NCI-H526 (cell line): ENCODE measurements around the gene UNC5CL.
"Not testable (repeated sequence)": the region's sequence is repeated elsewhere in the genome, so short reads cannot be mapped to it uniquely, and the experiment has no call there.

ENCODE experiments used
- DNase-seq, 2 experiments: peaks; one replicate each; lab custom pipeline; 2025; lab: John Stamatoyannopoulos, UW

UNC5CL gene

GRCh38 chr6:41038205-41038604 is 816 bp downstream of the UNC5CL start:
- no peak for DNase-seq

- no peak for DNase-seq
Measured at GRCh38 chr6:41037107-41037900, 1.7 kb downstream of the UNC5CL start.

DNA sequence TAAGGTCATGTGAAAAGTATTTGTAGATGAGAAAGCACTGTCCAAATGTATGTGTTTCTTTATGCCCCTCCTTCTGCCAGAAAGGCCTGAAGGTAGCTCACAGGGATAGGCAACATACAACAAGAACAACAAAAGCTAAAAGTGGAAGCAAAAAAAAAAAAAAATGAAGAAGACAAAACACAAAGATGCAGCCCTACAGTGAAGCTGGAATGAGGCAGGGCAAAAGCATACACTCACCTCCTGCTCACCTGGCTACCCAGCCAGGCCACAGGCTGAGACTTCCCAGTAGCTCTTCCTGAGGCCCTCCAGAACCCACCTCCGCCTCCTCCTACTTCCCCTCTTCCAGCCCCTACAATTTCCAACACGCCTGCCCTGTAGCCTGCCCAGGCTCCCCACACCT is 2.4 kb downstream of the UNC5CL start:
- no peak for DNase-seq

GRCh38 chr6:41036186-41036585 is 2.8 kb downstream of the UNC5CL start:
- no peak for DNase-seq

- DNase-seq, result no peak
Measured at GRCh38 chr6:41033776-41034175, 5.2 kb downstream of the UNC5CL start.

DNA sequence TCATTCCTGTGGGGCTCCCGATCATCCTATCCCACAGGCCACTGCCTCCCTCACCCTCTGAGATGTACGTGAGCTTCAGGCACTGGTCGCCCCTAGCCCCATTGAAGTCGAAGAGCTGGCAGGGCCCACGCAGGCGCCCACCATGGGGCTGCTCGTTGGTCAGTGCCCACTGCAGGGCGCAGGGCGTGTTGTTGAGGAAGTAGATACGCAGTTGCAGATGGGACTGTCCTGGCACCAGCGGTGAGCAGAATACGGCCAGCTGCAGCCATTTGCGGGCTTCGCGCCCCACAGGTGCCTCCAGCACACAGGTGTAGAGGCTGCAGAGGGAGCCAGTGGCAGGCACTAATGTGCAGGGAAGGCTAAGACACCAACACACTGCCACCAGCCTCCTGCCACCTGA is 6.2 kb downstream of the UNC5CL start:
- no peak for DNase-seq

GRCh38 chr6:41028561-41029412 is 10.2 kb downstream of the UNC5CL start:
- DNase-seq, result peak in 1 of 2 experiments; percentile 62

- DNase-seq, result peak; percentile 74 to 88
Measured at GRCh38 chr6:41027799-41028560, 11.0 kb downstream of the UNC5CL start.

DNA sequence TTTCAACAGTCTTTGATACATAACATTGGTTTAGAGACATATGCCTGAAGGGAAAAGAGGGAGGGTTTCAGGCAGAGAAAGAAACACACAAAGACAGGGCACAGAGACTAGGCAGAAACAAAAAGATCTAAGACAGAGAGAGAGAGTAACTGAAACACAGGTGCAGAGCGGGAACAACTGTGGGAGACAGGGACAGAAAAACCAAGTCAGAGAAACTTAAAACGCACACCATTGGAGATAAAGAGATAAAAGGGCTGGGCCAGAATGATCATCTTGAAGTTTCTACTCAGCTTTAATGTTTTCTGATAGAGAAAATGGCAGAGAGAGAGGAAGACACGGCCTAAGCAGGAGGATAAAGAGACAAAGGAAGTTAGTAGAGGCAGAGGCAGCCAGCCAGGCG is 11.8 kb downstream of the UNC5CL start:
- DNase-seq, result peak in 1 of 2 experiments; percentile 36

DNA sequence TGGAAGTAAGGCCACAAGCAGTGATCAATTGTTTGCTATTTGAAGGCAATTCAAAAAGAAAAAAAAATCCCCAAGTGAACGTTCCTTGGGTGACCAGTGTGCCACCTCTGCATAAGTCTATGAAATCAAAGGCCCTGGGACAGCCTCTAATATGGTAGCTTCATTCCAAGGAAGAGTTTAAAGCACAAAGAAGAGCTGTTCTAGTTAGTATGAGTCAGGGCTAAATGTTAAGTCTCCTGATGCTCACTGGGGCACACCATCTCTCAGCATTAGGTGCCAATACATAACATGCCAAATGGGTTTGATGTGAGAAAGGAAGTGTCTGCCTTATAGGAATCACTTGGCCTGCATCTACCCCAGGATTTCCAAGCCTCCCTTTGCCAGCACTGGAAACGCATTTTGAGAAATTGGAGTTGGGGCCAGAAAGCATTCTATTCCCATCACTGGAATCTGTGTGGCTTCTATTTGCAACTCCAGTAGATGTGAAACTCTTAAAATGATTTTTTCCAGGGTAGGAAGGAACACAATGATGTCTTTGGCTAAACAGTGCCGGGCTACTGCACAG is 13.0 kb downstream of the UNC5CL start:
- no peak for DNase-seq

DNA sequence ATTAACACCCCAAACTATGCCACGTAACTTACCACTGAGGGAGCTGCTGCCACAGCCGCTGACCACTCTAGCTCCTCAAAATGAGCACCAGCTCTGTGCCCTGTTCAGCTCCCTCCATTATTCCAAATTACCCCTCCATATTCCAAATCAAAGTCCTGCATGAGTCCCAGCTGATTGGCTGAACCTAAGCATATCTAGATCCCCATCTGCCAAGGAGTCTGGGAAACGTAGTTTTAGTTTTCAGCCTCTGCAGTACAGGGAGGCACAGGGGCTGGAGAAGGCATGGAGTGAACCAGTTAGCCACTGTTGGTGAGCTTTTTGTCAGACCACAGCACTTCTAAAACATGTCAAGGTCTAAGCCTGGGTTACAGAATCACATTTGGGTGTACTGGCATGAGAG is 15.9 kb downstream of the UNC5CL start:
- no peak for DNase-seq

DNA sequence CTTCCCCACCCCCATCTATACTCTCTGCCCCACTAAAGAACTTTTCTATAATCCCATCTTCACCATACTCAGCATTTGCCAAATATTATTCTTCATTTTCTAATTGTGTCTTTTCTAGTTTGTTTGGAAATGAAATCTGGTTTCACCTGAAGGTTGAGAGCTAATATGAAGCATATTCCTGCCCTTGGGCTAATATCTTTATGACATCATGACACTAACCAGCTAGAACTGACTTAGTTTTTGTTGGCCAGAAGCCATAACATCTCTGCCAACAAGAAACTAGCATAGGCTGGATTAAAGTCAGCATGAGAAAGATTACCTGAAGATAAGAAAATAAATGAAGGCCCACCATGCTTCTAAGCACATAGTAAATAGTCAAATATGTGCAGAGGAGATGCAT is 16.7 kb downstream of the UNC5CL start:
- DNase-seq, result no peak

DNA sequence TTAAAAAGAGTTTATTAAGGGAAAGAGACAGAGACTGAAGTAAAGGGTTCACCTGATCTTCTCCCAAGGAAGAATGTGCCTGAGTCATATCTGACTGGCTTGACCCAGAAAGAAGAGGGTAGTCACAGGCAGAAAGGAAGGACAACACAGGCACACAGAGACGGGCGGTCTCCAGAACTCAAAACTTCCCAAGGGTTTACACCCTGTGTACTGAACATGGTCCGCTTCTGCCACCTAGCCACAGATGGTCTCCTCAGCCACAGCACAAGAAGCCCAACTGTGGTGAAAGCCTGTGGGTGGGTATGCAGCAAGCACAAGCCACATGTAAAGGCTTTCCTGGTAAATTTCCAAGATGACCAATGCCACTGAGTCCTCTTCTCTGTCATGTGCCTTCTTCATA is 17.2 kb downstream of the UNC5CL start:
- no peak for DNase-seq

GRCh38 chr6:41017663-41018062 is 21.4 kb downstream of the UNC5CL start:
- no peak for DNase-seq

GRCh38 chr6:41015860-41016259 is 23.2 kb downstream of the UNC5CL start:
- DNase-seq, result not testable (repeated sequence)

DNA sequence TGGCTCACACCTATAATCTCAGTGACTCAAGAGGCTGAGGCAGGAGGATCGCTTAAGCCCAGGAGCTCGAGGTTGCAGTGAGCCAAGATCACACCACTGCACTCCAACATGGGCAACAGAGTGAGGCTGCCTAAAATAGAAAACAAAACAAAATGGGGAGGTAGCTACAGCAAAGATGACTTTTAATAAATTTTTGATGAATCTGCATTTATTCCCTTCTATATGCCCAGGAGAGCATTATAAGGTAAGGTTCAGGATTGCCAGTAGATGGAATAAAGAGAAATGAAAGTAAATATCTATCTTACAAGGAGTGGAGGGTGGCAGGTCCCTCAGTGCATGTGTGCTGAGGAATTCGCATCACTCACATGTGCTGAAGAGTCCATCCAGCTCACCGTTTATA is 24.2 kb downstream of the UNC5CL start:
- no peak for DNase-seq

DNA sequence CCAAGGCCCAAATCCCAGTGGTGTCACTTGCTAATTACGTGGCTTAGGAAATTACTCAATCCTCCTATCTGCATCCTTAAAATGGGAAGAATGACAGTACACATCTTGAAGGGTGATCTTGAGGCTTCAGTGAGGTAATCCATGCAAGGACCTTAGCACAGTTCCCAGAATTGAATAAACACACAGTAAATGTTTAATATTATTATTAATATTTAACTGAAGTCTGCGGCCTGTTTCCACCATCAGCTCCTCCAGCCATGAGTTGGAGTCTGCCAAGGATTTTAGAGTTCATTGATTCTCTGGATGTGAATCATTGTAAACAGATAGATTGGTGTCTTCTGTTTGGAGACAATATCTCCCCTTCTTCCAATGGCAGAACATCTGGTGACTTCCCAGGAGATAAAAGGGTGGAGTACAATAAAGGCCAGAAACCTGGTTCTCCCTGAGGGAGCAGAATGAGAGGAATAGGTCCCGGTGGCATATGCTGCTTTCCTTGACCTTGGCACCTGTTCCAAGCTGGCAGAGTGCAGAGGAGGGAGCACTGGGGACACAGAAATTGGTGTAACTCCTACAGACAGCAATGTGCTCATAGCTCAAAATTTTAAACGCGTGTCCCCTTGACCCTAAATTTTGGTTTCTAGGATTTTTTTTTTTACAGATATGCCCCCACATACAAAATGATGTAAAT is 25.4 kb downstream of the UNC5CL start:
- no peak for DNase-seq

DNA sequence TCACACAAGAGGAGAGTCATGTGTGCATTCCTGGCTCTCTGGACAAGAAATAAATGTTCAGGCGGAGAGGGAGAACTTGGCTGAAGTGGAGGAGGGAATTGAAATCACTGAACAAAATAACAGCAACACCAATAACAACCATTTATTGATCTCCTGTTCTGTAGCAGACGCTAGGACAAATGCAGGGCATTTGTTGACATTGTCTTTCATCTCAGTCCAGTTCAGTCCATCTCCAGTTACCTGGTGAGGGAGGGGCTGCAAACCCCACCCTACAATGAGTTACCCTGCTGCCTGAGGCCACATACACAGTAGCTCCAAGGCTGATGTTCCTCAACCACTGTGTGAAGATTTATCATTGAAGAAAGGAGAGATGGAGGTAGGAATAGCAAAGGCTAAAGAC is 27.3 kb downstream of the UNC5CL start:
- DNase-seq, result no peak

DNA sequence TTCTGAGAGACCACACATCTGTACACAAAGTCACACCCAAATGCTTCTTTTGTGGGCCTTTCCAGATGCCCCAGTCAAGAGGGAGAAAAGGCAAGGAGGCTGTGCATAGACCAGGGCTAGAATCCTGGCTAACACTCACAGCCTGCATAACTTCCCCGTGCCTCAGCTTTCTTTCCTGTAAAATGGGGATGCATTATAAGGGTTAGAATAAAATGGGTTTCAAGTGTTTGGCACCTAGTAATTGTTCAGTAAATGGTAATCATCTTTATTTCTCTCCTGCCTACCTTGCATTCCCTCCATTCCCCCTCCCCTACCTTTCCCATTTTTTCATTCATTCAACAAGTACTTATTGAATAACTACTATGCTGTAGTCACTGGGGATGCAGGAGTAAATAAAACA is 29.4 kb downstream of the UNC5CL start:
- no peak for DNase-seq

DNA sequence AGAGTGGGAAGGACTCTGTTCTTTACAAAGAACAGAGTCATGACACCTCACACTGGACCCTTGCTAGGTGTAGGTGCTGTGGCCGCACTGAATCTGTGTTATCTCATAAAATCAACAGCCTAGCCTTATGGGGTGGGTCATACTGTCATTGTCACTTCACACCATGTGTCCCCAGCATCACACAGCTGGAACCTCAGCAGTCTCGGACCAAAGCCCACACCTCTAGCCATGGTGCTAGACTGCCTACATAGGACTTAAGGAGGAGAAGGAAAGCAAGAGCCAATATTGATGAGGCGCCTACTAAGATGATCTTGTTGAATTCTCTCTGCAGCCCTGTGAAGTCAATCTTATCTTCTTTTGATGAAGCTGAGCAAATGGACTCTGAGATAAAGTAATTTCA is 31.0 kb downstream of the UNC5CL start:
- DNase-seq, result no peak

DNA sequence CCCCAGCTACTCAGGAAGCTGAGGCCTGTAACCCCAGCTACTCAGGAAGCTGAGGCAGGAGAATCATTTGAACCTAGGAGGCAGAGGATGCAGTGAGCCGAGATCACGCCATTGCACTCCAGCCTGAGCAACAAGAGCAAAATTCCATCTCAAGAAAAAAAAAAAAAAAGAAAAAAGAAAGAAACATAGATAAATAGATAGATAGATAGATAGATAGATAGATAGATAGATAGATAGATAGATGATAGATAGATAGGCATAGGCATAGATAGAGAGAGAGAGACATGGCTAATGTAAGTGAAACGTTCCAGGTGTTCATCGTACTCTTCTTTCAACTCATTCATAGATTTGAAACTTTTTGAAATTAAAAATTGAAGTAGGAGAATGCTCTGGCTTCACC is 32.0 kb downstream of the UNC5CL start:
- not testable (repeated sequence) for DNase-seq

GRCh38 chr6:41006217-41006616 is 32.8 kb downstream of the UNC5CL start:
- peak in 1 of 2 experiments; percentile 75 for DNase-seq
